Measurements from ENCODE around the gene C1QTNF2. TPM values are rescaled to one million over a fixed set of nuclear protein-coding genes. Genes with fewer than 3 reads are reported as not detected.

C1QTNF2 gene
- 0.11 and 0.17 TPM in 2 replicates for polyA plus RNA-seq (2013)

- Histone ChIP-seq H3K27ac (ENCODE audit: low read depth, low read length) (no peak within 1 kb of the TSS), H3K4ac (ENCODE audit: low read depth, low read length) (no peak within 1 kb of the TSS), H2BK120ac (ENCODE audit: insufficient read depth, low read length, poor library complexity) (peak within 1 kb of the TSS; percentile 49), H3K4me1 (ENCODE audit: control insufficient read depth in 1 of 2, insufficient read depth in 2 of 2, low read length in 2 of 2) (peaks cover 2 to 3% of the 10 kb centered on the region in 2 experiments), H4K91ac (ENCODE audit: low read depth, low read length) (no peak within 1 kb of the TSS), H3K23ac (ENCODE audit: low read length) (peak within 1 kb of the TSS; percentile 44), H3K18ac (ENCODE audit: low read length) (no peak within 1 kb of the TSS), H2BK5ac (ENCODE audit: low read depth, low read length, poor library complexity) (no peak within 1 kb of the TSS), H3K9ac (ENCODE audit: low read length) (no peak within 1 kb of the TSS), H3K79me2 (ENCODE audit: control insufficient read depth, insufficient read depth, low read length, poor library complexity) (no peaks in the 10 kb centered on the region), H4K8ac (ENCODE audit: low read depth, low read length) (no peak within 1 kb of the TSS), H3K79me1 (ENCODE audit: low read length) (peaks cover 1% of the 10 kb centered on the region), H3K27me3 (ENCODE audit: insufficient read depth, low read length) (peaks cover 20% of the 10 kb centered on the region), H3K4me2 (ENCODE audit: low read length) (peak within 1 kb of the TSS; percentile 93), H4K12ac (ENCODE audit: low read depth, low read length) (no peak within 1 kb of the TSS), H3K9me3 (ENCODE audit: insufficient read depth, low read depth, low read length) (peaks cover 2% of the 10 kb centered on the region), H2BK12ac (ENCODE audit: low read length) (no peak within 1 kb of the TSS), H2AFZ (ENCODE audit: insufficient read depth, low read length, poor library complexity) (peak within 1 kb of the TSS; percentile 73), H3K4me3 (ENCODE audit: low read depth, low read length) (peak within 1 kb of the TSS; percentile 72), H3K14ac (ENCODE audit: low read length) (no peak within 1 kb of the TSS), H3K36me3 (ENCODE audit: control insufficient read depth in 1 of 2, insufficient read depth in 2 of 2, low read length in 2 of 2) (no peaks in the 10 kb centered on the region), H2AK5ac (ENCODE audit: low read length) (no peak within 1 kb of the TSS)
- peak; percentile 75 to 82 for DNase-seq
- no CpG with 5 or more reads among the region's 45 CpGs for WGBS (ENCODE audit: extremely low coverage, insufficient coverage, insufficient read length)
Observed at GRCh38 chr5:160369990-160370712, at the start of gene C1QTNF2. Gene C1QTNF2 (minus strand): TSS chr5:160370626. CDS start chr5:160355011, 15,615 bp downstream.

DNA sequence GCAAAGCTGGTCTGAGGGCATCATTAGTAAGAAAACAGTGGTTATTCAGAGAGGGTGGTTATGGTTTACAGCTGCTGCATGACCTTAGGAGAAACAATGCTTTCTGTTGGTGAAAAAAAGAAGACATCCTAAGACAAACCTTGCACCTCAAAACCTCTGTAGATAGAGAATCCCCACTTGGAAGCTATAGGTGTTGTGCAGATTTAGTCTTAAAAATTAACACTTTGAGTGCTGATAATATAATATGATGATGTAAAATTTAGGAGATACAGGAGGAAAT is 49.8 kb upstream of the C1QTNF2 start:
- Histone ChIP-seq H3K9me3 (ENCODE audit: insufficient read depth, low read depth, low read length) (no peaks in the 10 kb centered on the region), H3K18ac (ENCODE audit: low read length) (no peak overlapping the region), H3K4me1 (ENCODE audit: control insufficient read depth in 1 of 2, insufficient read depth in 2 of 2, low read length in 2 of 2) (peaks cover 4 to 10% of the 10 kb centered on the region in 2 experiments), H3K79me1 (ENCODE audit: low read length) (peaks cover 6% of the 10 kb centered on the region), H4K91ac (ENCODE audit: low read depth, low read length) (no peak overlapping the region), H2AK5ac (ENCODE audit: low read length) (no peak overlapping the region), H2BK12ac (ENCODE audit: low read length) (no peak overlapping the region), H3K4me3 (ENCODE audit: low read depth, low read length) (no peak overlapping the region), H3K23ac (ENCODE audit: low read length) (no peak overlapping the region), H3K36me3 (ENCODE audit: control insufficient read depth in 1 of 2, insufficient read depth in 2 of 2, low read length in 2 of 2) (peaks cover 0 to 2% of the 10 kb centered on the region in 2 experiments), H3K27ac (ENCODE audit: low read depth, low read length) (no peak overlapping the region), H3K9ac (ENCODE audit: low read length) (no peak overlapping the region), H3K4ac (ENCODE audit: low read depth, low read length) (no peak overlapping the region), H2BK120ac (ENCODE audit: insufficient read depth, low read length, poor library complexity) (no peak overlapping the region), H2AFZ (ENCODE audit: insufficient read depth, low read length, poor library complexity) (no peak overlapping the region), H3K27me3 (ENCODE audit: insufficient read depth, low read length) (no peaks in the 10 kb centered on the region), H3K4me2 (ENCODE audit: low read length) (no peak overlapping the region), H4K8ac (ENCODE audit: low read depth, low read length) (no peak overlapping the region), H2BK5ac (ENCODE audit: low read depth, low read length, poor library complexity) (no peak overlapping the region), H3K14ac (ENCODE audit: low read length) (no peak overlapping the region), H3K79me2 (ENCODE audit: control insufficient read depth, insufficient read depth, low read length, poor library complexity) (peaks cover 4% of the 10 kb centered on the region), H4K12ac (ENCODE audit: low read depth, low read length) (no peak overlapping the region)
- no peak for DNase-seq

DNA sequence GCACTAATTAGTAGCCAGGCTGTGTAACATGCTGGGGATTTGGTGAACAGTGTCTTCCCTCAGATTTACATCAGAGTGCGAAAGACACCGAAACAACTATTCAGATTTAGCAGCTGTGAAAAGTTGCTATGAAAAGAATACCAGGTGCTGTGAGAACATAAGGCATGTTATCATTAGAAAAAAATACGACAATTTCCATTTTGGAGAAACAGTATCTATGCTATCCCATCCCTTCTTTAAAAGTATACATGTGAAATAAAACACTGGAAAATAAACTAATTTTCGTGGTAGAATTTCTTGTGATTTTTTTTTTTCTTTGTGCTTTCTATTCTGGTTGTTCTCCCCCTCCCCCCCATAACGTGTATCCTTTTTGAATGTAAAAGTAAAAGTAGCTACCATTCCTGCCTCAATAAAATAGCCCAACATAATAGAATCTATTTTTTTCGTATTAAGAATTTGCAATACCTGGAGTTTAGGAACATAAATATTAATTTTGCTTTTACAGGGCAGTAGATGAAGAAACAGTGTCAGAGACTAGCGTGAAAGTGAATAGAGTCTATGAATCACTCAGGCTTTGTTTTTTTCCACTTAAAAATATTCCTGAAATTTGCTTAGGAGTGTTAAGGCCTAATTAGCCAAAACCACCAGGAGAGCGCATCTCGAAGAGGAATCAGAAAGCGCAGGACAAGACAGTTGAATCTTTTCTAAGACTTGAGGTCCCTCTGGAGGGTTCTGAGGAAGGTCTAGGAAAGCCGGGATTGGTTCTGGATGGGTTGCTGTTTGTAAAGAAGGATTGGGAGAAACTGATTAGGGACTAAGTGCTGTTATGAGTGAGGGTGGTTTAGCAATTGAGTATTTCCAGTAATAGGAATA is 49.3 kb upstream of the C1QTNF2 start:
- no peak overlapping the region for H2AK5ac ChIP-seq (ENCODE audit: low read length)
- no peak overlapping the region for H2BK5ac ChIP-seq (ENCODE audit: low read depth, low read length, poor library complexity)
- WGBS (ENCODE audit: extremely low coverage, insufficient coverage, insufficient read length), result no CpG with 5 or more reads among the region's 11 CpGs
- no peak overlapping the region for H2BK120ac ChIP-seq (ENCODE audit: insufficient read depth, low read length, poor library complexity)
- H4K8ac ChIP-seq (ENCODE audit: low read depth, low read length), result peak overlapping the region; percentile 69
- H3K36me3 ChIP-seq (ENCODE audit: control insufficient read depth in 1 of 2, insufficient read depth in 2 of 2, low read length in 2 of 2), result peaks cover 0 to under 1% of the 10 kb centered on the region in 2 experiments
- H3K4me2 ChIP-seq (ENCODE audit: low read length), result peak overlapping the region; percentile 76
- H3K9me3 ChIP-seq (ENCODE audit: insufficient read depth, low read depth, low read length), result no peaks in the 10 kb centered on the region
- H3K79me2 ChIP-seq (ENCODE audit: control insufficient read depth, insufficient read depth, low read length, poor library complexity), result peaks cover 4% of the 10 kb centered on the region
- no peak overlapping the region for H3K18ac ChIP-seq (ENCODE audit: low read length)
- peak overlapping the region; percentile 41 for H2AFZ ChIP-seq (ENCODE audit: insufficient read depth, low read length, poor library complexity)
- H3K79me1 ChIP-seq (ENCODE audit: low read length), result peaks cover 6% of the 10 kb centered on the region
- H3K4me3 ChIP-seq (ENCODE audit: low read depth, low read length), result no peak overlapping the region
- H3K23ac ChIP-seq (ENCODE audit: low read length), result no peak overlapping the region
- no peaks in the 10 kb centered on the region for H3K27me3 ChIP-seq (ENCODE audit: insufficient read depth, low read length)
- peak overlapping the region; percentile 26 for H4K12ac ChIP-seq (ENCODE audit: low read depth, low read length)
- H3K27ac ChIP-seq (ENCODE audit: low read depth, low read length), result peak overlapping the region; percentile 73
- H3K4ac ChIP-seq (ENCODE audit: low read depth, low read length), result no peak overlapping the region
- peaks cover 4 to 10% of the 10 kb centered on the region in 2 experiments for H3K4me1 ChIP-seq (ENCODE audit: control insufficient read depth in 1 of 2, insufficient read depth in 2 of 2, low read length in 2 of 2)
- peak overlapping the region; percentile 79 for H3K9ac ChIP-seq (ENCODE audit: low read length)
- no peak overlapping the region for H4K91ac ChIP-seq (ENCODE audit: low read depth, low read length)
- peak in 1 of 2 donors; percentile 58 for DNase-seq
- no peak overlapping the region for H3K14ac ChIP-seq (ENCODE audit: low read length)
- H2BK12ac ChIP-seq (ENCODE audit: low read length), result no peak overlapping the region

- Histone ChIP-seq H4K12ac (ENCODE audit: low read depth, low read length) (peak within 1 kb of the TSS; percentile 97), H3K23ac (ENCODE audit: low read length) (no peak within 1 kb of the TSS), H2AFZ (ENCODE audit: insufficient read depth, low read length, poor library complexity) (peak within 1 kb of the TSS; percentile 91), H3K18ac (ENCODE audit: low read length) (peak within 1 kb of the TSS; percentile 74), H3K4ac (ENCODE audit: low read depth, low read length) (peak within 1 kb of the TSS; percentile 98), H2BK120ac (ENCODE audit: insufficient read depth, low read length, poor library complexity) (peak within 1 kb of the TSS; percentile 11), H3K4me3 (ENCODE audit: low read depth, low read length) (peak within 1 kb of the TSS; percentile 95), H2BK12ac (ENCODE audit: low read length) (no peak within 1 kb of the TSS), H3K79me2 (ENCODE audit: control insufficient read depth, insufficient read depth, low read length, poor library complexity) (peaks cover 4% of the 10 kb centered on the region), H3K36me3 (ENCODE audit: control insufficient read depth in 1 of 2, insufficient read depth in 2 of 2, low read length in 2 of 2) (no peaks in the 10 kb centered on the region), H4K91ac (ENCODE audit: low read depth, low read length) (peak within 1 kb of the TSS; percentile 74), H2AK5ac (ENCODE audit: low read length) (peak within 1 kb of the TSS; percentile 52), H3K27ac (ENCODE audit: low read depth, low read length) (peak within 1 kb of the TSS; percentile 73), H3K27me3 (ENCODE audit: insufficient read depth, low read length) (no peaks in the 10 kb centered on the region), H2BK5ac (ENCODE audit: low read depth, low read length, poor library complexity) (peak within 1 kb of the TSS; percentile 45), H3K4me2 (ENCODE audit: low read length) (peak within 1 kb of the TSS; percentile 92), H3K4me1 (ENCODE audit: control insufficient read depth in 1 of 2, insufficient read depth in 2 of 2, low read length in 2 of 2) (peaks cover 4 to 10% of the 10 kb centered on the region in 2 experiments), H3K9me3 (ENCODE audit: insufficient read depth, low read depth, low read length) (no peaks in the 10 kb centered on the region), H4K8ac (ENCODE audit: low read depth, low read length) (peak within 1 kb of the TSS; percentile 93), H3K14ac (ENCODE audit: low read length) (peak within 1 kb of the TSS; percentile 59), H3K79me1 (ENCODE audit: low read length) (peaks cover 6% of the 10 kb centered on the region), H3K9ac (ENCODE audit: low read length) (peak within 1 kb of the TSS; percentile 94)
- no CpG with 5 or more reads among the region's 48 CpGs for WGBS (ENCODE audit: extremely low coverage, insufficient coverage, insufficient read length)
- DNase-seq, result peak; percentile 95 to 98
Observed at GRCh38 chr5:160418561-160419457, 48.4 kb upstream of the C1QTNF2 start, which contains the start of gene SLU7. Gene SLU7 (minus strand): TSS chr5:160419081. CDS start chr5:160415294, 3,787 bp downstream.
